H1 (cell line): ENCODE measurements around the gene PTPRR. TPM values are rescaled to one million over a fixed set of nuclear protein-coding genes. Genes with fewer than 3 reads are reported as not detected.

Experiments used
- CBX5 ChIP-seq: fragments of 300-800, 300-1000 bp; sonication (generic); IDR thresholded peaks from 2 replicates; pipeline ENCODE4 v1.7.1; 2016; ENCODE audit warnings: antibody characterized with exemption, low read length, low read depth
- KDM4A ChIP-seq: IDR thresholded peaks from one replicate; pipeline ENCODE4 v1.7.1; 2012; ENCODE audit warnings: low read depth, mild to moderate bottlenecking, moderate library complexity, low read length, inconsistent platforms; ENCODE audit not compliant: severe bottlenecking
- KDM5A ChIP-seq: fragments of 200-600 bp; IDR thresholded peaks from 2 replicates; pipeline ENCODE4 v1.7.1; 2012; ENCODE audit warnings: mild to moderate bottlenecking, low read length, inconsistent platforms, mixed read lengths
- NANOG ChIP-seq: IDR thresholded peaks from 2 replicates; pipeline ENCODE4 v1.6.1; 2011; ENCODE audit warnings: low read length, low read depth, mild to moderate bottlenecking, inconsistent platforms; ENCODE audit not compliant: insufficient read depth, poor library complexity, severe bottlenecking
- RBBP5 ChIP-seq: IDR thresholded peaks from 2 replicates; pipeline ENCODE4 v1.7.1; 2012; ENCODE audit warnings: low read depth, mild to moderate bottlenecking, inconsistent platforms, low read length, moderate library complexity, borderline replicate concordance
- polyA plus RNA-seq, 7 experiments: library from polyadenylated mRNA; depleted of rRNA in 3 of 7; stranded (reverse) in 5 of 7; unstranded in 2 of 7; fragments of >200 nt in 5 of 7; fragments of 200-250 nt in 2 of 7; gene quantifications; 1 replicate in 5 of 7; 2 replicates in 1 of 7; 4 replicates in 1 of 7; pipeline versions ENCODE4 v1.2.1 to v1.2.3, GENCODE V29; 2011 to 2013; ENCODE audit warnings: missing spikeins in 2 of 7, mixed read lengths in 2 of 7
- total RNA-seq: library from RNA; stranded (reverse); fragmentation: NEBNext Ultra II Directional; extraction: Animal tissue kit (Norgen Biotek cat#: 25700); gene quantifications from 2 replicates; pipeline ENCODE4 v1.2.1, GENCODE V29; 2021

The PTPRR gene
- total and polyA plus RNA-seq, 2 of the 8 experiments (the other 6 are each of a cell fraction or from before 2014, with no cell fraction given): 0.07 to 0.35 TPM

GRCh38 chr12:70603044-70603443 lies 317.5 kb downstream of the PTPRR start (continued):
- TF ChIP-seq KDM5A (no peak), NANOG (no peak), CBX5 (no peak), RBBP5 (no peak), KDM4A (no peak)
